ENCODE data around the gene HELB.

The HELB gene

GRCh38 chr12:66361703-66362102 is 59.4 kb downstream of the HELB start:
- no peak for DNase-seq (ENCODE audit: low read depth in 2 of 2)

GRCh38 chr12:66365718-66366490 is 63.6 kb downstream of the HELB start:
- DNase-seq (ENCODE audit: low read depth in 2 of 2), result no peak

GRCh38 chr12:66367015-66367667 is 64.8 kb downstream of the HELB start:
- DNase-seq (ENCODE audit: low read depth in 2 of 2), result no peak

GRCh38 chr12:66371982-66372381 is 69.7 kb downstream of the HELB start:
- DNase-seq (ENCODE audit: low read depth in 2 of 2), result no peak

- DNase-seq (ENCODE audit: low read depth in 2 of 2), result no peak
Observed at GRCh38 chr12:66375560-66375959, 73.3 kb downstream of the HELB start.

DNA sequence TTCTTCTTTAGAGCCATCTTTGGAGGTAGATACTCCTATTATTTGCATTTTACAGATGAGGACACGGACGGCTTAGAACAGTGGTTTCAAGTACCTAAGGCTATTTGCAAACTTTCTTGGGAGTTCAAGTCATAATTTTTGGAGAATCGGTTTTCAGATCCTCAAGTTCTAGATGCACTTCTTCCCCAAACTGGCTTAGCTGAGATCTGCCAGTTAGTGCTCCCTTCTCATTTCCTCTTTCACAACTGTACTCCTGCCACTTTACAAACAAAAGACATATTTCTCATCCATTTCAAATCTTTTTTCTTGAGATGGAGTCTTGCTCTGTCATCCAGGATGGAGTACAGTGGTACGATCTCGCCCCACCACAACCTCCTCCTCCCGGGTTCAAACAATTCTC is 77.3 kb downstream of the HELB start:
- no peak for DNase-seq (ENCODE audit: low read depth in 2 of 2)

GRCh38 chr12:66380769-66381535 is 78.7 kb downstream of the HELB start:
- no peak for DNase-seq (ENCODE audit: low read depth in 2 of 2)

- DNase-seq (ENCODE audit: low read depth in 2 of 2), result no peak
Observed at GRCh38 chr12:66387117-66387516, 84.8 kb downstream of the HELB start.

Data from activated CD8-positive, alpha-beta memory T cell treated with anti-CD3 and anti-CD28 coated beads for 4 hours (primary cell).